Left lung (tissue), 10 donors: ENCODE data around the gene KLHL42. TPM values are rescaled to one million over a fixed set of nuclear protein-coding genes. Genes with fewer than 3 reads are reported as not detected.

Experiments
- ATAC-seq: fragments of 200-7000 bp; cut with Tn5 transposase; one replicate; pipeline ENCODE4 v1.9.1; 2020; ENCODE audit warnings: moderate library complexity
- DNase-seq, 4 donors: peaks; one replicate each; pipeline ENCODE4 v3.0.0-alpha.2; 2013 to 2020
- H3K27ac ChIP-seq, 2 donors: fragments of 200-600 bp; sonication (generic) in 1 of 2; one replicate each; pipeline versions ENCODE4 v1.5.0 to v1.8.0; 2020 to 2021
- H3K27me3 ChIP-seq, 2 donors: fragments of 200-600 bp; sonication (generic) in 1 of 2; one replicate each; pipeline versions ENCODE4 v1.5.0 to v1.8.0; 2020 to 2021
- H3K36me3 ChIP-seq, 2 donors: fragments of 200-600 bp; sonication (generic) in 1 of 2; one replicate each; pipeline versions ENCODE4 v1.5.0 to v1.8.0; 2020 to 2021
- H3K4me1 ChIP-seq, 2 donors: fragments of 200-600 bp; one replicate each; pipeline ENCODE4 v1.8.0; 2021
- H3K4me3 ChIP-seq, 2 donors: fragments of 200-600 bp; sonication (generic) in 1 of 2; one replicate each; pipeline versions ENCODE4 v1.5.0 to v1.8.0; 2020 to 2021; ENCODE audit warnings: mild to moderate bottlenecking in 1 of 2
- H3K9me3 ChIP-seq, 2 donors: fragments of 200-600 bp; sonication (generic) in 1 of 2; one replicate each; pipeline versions ENCODE4 v1.5.0 to v1.8.0; 2020 to 2021
- intact Hi-C, 2 donors: fragments of 100-400 bp; cut with DNase I; formaldehyde crosslinking; loops; one replicate each; pipeline versions ENCODE4 v1.11.2 to v1.14.2; 2022
- polyA plus RNA-seq, 6 donors: library from polyadenylated mRNA; unstranded; fragments of 120-200 nt; gene quantifications; one replicate each; pipeline ENCODE4 v1.2.1, GENCODE V29; 2013; ENCODE audit not compliant: insufficient read length in 6 of 6
- total RNA-seq, 2 donors: library from RNA; stranded (reverse); fragmentation: NEBNext Ultra II Directional; extraction: Animal tissue kit (Norgen Biotek cat#: 25700); gene quantifications; one replicate each; pipeline ENCODE4 v1.2.1, GENCODE V29; 2021
- TF ChIP-seq, protein P1 (sequence below), 2 donors: fragments of 200-600 bp; sonication (generic) in 1 of 2; IDR thresholded peaks; one replicate each; pipeline versions ENCODE4 v1.5.0 to v1.8.0; 2021; ENCODE audit warnings: antibody characterized with exemption in 2 of 2
- donor health status: DM: no; HTN: yes; CAD: no.
- donor health status: DM: no; HTN: no; CAD: no.

The KLHL42 gene
- total and polyA plus RNA-seq, 8 donors, result 21.2 to 39.9 (median 34.9) TPM

DNA sequence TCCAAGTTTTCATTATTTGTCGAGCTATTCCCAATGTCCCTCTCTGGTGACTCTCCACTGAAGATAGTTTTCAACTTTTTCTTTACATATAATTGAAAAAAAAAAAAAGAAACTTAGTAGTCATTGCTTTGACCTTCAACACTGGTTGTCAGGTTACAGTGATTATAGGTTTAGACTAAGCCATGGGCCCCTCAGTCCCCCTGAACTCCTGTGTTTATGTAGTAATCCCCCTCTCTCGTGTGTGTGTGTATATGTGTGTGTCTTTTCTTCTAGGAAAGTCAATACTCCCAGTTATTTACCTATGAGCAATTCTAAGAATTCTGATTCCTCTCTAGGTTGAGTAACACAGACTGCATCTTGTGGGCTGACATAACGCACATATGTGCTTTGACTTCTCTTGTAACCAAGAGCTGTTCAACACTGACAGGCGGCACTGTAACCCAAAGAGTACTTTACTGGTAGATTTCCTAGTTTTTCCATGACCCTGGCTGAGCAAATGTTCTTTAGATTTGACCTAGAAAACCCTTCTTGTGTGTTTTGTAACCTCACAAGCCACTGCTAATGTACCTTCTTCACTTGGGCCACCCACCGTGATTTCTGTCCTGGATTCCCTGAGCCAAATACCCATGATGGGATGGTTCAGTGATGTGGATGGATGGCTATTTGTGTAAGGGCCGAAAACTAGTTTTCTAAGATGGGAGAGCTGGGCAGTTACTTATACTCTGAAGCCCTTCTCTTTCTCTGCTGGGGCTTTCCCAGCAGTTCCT lies 15.0 kb downstream of the KLHL42 start:
- intact Hi-C loops, result no loop called here
- no peaks in the 10 kb centered on the region for H3K4me1 ChIP-seq
- DNase-seq (no peak), ATAC-seq (no peak)
- TF ChIP-seq, protein P1, sequence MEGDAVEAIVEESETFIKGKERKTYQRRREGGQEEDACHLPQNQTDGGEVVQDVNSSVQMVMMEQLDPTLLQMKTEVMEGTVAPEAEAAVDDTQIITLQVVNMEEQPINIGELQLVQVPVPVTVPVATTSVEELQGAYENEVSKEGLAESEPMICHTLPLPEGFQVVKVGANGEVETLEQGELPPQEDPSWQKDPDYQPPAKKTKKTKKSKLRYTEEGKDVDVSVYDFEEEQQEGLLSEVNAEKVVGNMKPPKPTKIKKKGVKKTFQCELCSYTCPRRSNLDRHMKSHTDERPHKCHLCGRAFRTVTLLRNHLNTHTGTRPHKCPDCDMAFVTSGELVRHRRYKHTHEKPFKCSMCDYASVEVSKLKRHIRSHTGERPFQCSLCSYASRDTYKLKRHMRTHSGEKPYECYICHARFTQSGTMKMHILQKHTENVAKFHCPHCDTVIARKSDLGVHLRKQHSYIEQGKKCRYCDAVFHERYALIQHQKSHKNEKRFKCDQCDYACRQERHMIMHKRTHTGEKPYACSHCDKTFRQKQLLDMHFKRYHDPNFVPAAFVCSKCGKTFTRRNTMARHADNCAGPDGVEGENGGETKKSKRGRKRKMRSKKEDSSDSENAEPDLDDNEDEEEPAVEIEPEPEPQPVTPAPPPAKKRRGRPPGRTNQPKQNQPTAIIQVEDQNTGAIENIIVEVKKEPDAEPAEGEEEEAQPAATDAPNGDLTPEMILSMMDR (IDR thresholded peaks at IDR 0.05), result no peak
- H3K4me3 ChIP-seq, result no peak overlapping the region
- peaks cover 0 to 71% of the 10 kb centered on the region in 2 donors for H3K36me3 ChIP-seq
- no peak overlapping the region for H3K27ac ChIP-seq
- H3K27me3 ChIP-seq, result no peaks in the 10 kb centered on the region
- no peaks in the 10 kb centered on the region for H3K9me3 ChIP-seq

DNA sequence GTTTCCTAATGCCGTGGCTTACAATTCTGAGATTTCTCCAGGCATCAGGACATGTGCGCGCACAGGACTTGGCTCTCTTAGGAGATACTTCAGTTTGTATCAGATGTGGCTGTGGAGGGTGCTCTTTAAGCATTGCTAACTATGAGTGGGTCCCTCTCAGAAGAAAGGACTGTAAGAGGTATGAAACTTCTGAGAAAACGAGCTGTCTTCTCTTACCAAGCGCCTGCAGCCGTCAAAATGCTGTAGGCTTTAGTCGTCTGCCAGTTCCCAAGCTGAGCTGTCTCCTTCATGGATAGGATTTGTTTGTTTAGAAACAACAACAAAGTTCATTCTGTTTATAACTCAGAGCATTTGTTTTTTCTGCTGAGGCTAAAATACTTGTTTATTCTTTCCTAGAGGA lies 16.1 kb downstream of the KLHL42 start:
- Histone ChIP-seq H3K9me3 (no peaks in the 10 kb centered on the region), H3K36me3 (peaks cover 0 to 71% of the 10 kb centered on the region in 2 donors), H3K4me3 (no peak overlapping the region), H3K4me1 (no peaks in the 10 kb centered on the region), H3K27me3 (no peaks in the 10 kb centered on the region), H3K27ac (no peak overlapping the region)
- intact Hi-C loops, result no loop called here
- TF ChIP-seq, protein P1 (IDR thresholded peaks at IDR 0.05), result no peak
- DNase-seq (peak in 1 of 4 donors; percentile 33), ATAC-seq (no peak)

DNA sequence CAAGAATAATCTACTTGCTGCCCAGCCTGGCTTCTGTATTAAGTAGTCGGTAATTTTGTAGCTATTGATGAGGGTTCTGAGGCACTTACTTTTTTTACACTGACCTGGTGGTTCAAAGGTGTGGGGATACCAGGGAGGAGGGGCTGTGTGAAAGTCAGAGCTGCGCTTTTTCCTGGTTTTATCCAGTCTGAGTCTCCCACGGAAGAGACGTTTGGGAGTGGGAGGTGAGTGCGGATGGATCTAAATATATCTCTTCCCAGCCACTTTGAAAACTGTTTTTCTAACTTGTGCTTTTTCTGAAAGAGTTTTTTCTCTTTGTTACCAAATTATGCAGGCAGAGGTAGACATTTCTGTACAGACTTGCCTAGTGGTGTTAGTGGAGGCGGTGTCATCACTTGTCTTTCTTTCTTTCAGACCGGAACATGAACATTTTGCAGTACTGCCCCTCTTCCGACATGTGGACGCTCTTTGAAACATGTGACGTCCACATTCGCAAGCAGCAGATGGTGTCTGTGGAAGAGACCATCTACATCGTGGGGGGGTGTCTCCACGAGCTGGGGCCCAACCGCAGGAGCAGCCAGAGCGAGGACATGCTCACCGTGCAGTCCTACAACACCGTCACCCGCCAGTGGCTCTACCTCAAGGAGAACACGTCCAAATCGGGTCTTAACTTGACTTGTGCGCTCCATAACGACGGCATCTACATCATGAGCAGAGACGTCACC lies 17.4 kb downstream of the KLHL42 start:
- H3K4me1 ChIP-seq, result no peaks in the 10 kb centered on the region
- no peak overlapping the region for H3K27ac ChIP-seq
- no peak overlapping the region for H3K4me3 ChIP-seq
- H3K27me3 ChIP-seq, result no peaks in the 10 kb centered on the region
- no peaks in the 10 kb centered on the region for H3K9me3 ChIP-seq
- DNase-seq (no peak), ATAC-seq (no peak)
- TF ChIP-seq, protein P1 (IDR thresholded peaks at IDR 0.05), result no peak
- intact Hi-C loops, result no loop called here
- peaks cover 0 to 59% of the 10 kb centered on the region in 2 donors for H3K36me3 ChIP-seq

DNA sequence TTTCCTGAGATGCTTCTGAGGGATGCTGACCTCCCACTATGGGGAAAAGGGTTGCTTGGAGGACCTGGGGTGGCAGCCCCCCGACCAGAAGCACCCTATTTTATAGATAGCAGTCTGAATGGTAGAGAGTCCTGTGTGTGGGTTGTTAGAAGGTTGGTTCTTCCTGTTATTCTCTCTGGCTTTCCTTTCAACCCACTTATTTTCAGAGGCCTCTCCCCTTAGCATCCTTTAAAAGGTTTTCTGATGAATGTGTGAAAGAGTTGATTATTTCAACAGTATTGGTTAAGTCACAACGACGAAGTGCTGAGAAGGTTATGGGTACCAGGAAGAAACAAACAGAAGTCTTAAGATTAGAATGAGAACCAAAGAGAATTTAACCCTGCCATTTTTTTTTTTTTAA lies 20.8 kb downstream of the KLHL42 start:
- DNase-seq (no peak), ATAC-seq (no peak)
- H3K27ac ChIP-seq, result no peak overlapping the region
- peaks cover 0 to 30% of the 10 kb centered on the region in 2 donors for H3K36me3 ChIP-seq
- no peak overlapping the region for H3K4me3 ChIP-seq
- no peaks in the 10 kb centered on the region for H3K9me3 ChIP-seq
- TF ChIP-seq, protein P1 (IDR thresholded peaks at IDR 0.05), result no peak
- H3K27me3 ChIP-seq, result no peaks in the 10 kb centered on the region
- intact Hi-C loops, result no loop called here
- no peaks in the 10 kb centered on the region for H3K4me1 ChIP-seq

DNA sequence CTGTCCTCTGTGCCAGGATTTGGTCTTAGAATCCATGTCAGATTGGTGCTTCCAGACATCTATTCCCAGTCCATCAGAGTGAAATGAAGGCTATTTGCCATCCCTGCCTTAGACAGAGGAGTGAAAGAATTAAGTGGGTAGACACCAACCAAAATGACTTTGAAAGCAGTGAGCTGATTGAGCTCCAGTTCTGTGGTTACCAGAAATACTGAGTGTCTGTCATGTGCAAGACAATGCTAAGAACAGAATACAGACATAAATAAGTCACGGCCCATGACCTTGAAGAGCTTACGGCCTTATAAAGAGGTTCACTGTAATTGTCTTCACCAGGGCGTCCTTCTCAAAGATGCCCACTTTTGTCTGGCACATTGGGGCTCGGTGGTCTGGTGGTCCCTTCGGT lies 21.6 kb downstream of the KLHL42 start:
- Histone ChIP-seq H3K27me3 (no peaks in the 10 kb centered on the region), H3K36me3 (peaks cover 0 to 22% of the 10 kb centered on the region in 2 donors), H3K27ac (no peak overlapping the region), H3K4me1 (no peaks in the 10 kb centered on the region), H3K9me3 (no peaks in the 10 kb centered on the region), H3K4me3 (no peak overlapping the region)
- ATAC-seq, result no peak
- TF ChIP-seq, protein P1 (IDR thresholded peaks at IDR 0.05), result no peak
- DNase-seq, result no peak
- intact Hi-C loops, result no loop called here
